GM13977 (cell line): ENCODE data around the gene STT3A.
A peak's percentile ranks its signal among the peaks of the same experiment; 100 is the strongest.

Experiments
- DNase-seq: peaks from one replicate; pipeline ENCODE4 v3.0.0; 2012; ENCODE audit warnings: low spot score
- CTCF ChIP-seq: IDR thresholded peaks from 2 replicates; pipeline ENCODE4 v1.5.1; 2012; ENCODE audit warnings: mild to moderate bottlenecking, control low read depth; ENCODE audit not compliant: insufficient read depth; ENCODE audit errors: extremely low read depth, missing control alignments
- in situ Hi-C: fragments of 300-500 bp; cut with MboI; formaldehyde crosslinking; loops from one replicate; pipeline ENCODE4 v1.12.0; 2022; ENCODE audit warnings: low sequenced_read_pairs, low pct_unique_long_range_greater_than_20kb, mixed read lengths, inconsistent platforms; ENCODE audit not compliant: unreplicated experiment

STT3A gene

GRCh38 chr11:125624756-125625213 lies 32.1 kb downstream of the STT3A start, which contains the start of gene CHEK1:
Gene CHEK1 (plus strand): TSS chr11:125625163. CDS start chr11:125626769, 1,606 bp downstream.
- TF ChIP-seq CTCF = no peak
- DNase-seq = no peak
- in situ Hi-C loops = no loop called here

- TF ChIP-seq CTCF = no peak
- DNase-seq = no peak
- in situ Hi-C loops = no loop called here
These were observed 32.6 kb downstream of the STT3A start for GRCh38 chr11:125625225-125625629.

- in situ Hi-C loops = no loop called here
- no peak for TF ChIP-seq CTCF
- DNase-seq = peak; percentile 81
These were observed 33.1 kb downstream of the STT3A start for GRCh38 chr11:125625630-125626287.

- TF ChIP-seq CTCF = peak; percentile 47
- in situ Hi-C loops = no loop called here
These were observed 33.8 kb downstream of the STT3A start for GRCh38 chr11:125626288-125626950.

GRCh38 chr11:125627236-125627910 lies 34.7 kb downstream of the STT3A start:
- in situ Hi-C loops = no loop called here
- TF ChIP-seq CTCF = no peak
- no peak for DNase-seq

More at GRCh38 chr11:125626288-125626950, 33.8 kb downstream of the STT3A start:
- DNase-seq = peak; percentile 54

GRCh38 chr11:125637840-125638239 lies 45.2 kb downstream of the STT3A start:
- no peak for DNase-seq
- TF ChIP-seq CTCF = peak; percentile 2
- in situ Hi-C loops = no loop called here
